GM18951 (cell line): Measurements from ENCODE around the gene CIT.

Experiments used
- POLR2A ChIP-seq: IDR thresholded peaks from 4 replicates; pipeline ENCODE4 v1.6.1; 2011; ENCODE audit warnings: mild to moderate bottlenecking; ENCODE audit not compliant: insufficient read length, insufficient read depth; ENCODE audit errors: extremely low read depth
- in situ Hi-C: fragments of 300-500 bp; cut with MboI; formaldehyde crosslinking; loops from one replicate; pipeline ENCODE4 v1.12.0; 2022; ENCODE audit warnings: low sequenced_read_pairs, mixed read lengths, inconsistent platforms; ENCODE audit not compliant: unreplicated experiment

The CIT gene

GRCh38 chr12:119780786-119781434 lies 96.2 kb downstream of the CIT start:
- in situ Hi-C loops: no loop called here
- TF ChIP-seq POLR2A: no peak

- TF ChIP-seq POLR2A: no peak
- in situ Hi-C loops: no loop called here
Observed at GRCh38 chr12:119775246-119775895, 101.7 kb downstream of the CIT start.

DNA sequence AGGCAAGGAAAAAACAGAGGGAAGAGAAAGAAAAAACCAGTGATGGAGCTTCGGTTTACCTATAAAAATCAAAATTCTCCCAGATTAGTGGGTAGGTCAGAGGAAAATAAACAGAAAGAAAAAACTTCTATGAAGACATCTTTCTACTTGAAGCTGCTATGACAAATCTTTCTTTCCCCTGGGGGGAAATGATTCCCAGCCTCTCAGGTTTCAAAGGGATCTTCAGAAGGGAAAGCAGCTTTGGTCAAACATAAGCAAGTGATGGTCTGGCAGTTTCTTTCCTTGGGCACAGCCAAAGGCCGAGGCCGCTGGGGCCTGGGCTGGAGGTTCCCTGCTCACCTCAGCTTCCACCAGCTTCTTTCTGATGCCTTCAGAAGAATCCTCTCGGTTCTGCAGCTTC lies 104.7 kb downstream of the CIT start:
- in situ Hi-C loops: no loop called here
- TF ChIP-seq POLR2A: no peak

- no peak for TF ChIP-seq POLR2A
- in situ Hi-C loops: no loop called here
Observed at GRCh38 chr12:119770146-119770545, 107.0 kb downstream of the CIT start.

DNA sequence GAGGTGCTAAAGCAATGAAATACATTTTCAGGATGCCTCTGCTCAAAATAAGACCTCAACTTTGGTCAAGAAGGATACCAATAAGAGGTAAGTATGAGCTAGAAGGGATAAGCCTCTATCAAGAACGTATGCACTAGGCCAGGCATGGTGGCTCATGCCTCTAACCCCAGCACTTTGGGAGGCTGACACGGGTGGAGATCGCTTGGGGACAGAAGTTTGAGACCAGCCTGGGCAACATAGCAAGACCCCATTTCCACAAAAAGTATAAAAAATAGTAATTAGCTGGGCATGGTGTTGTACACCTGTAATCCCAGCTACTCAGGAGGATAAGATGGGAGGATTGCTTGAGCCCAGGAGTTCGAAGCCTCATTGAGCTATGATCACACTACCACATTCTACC lies 114.5 kb downstream of the CIT start:
- no peak for TF ChIP-seq POLR2A
- in situ Hi-C loops: no loop called here

- TF ChIP-seq POLR2A: no peak
- in situ Hi-C loops: no loop called here
Observed at GRCh38 chr12:119758722-119759121, 118.4 kb downstream of the CIT start.

DNA sequence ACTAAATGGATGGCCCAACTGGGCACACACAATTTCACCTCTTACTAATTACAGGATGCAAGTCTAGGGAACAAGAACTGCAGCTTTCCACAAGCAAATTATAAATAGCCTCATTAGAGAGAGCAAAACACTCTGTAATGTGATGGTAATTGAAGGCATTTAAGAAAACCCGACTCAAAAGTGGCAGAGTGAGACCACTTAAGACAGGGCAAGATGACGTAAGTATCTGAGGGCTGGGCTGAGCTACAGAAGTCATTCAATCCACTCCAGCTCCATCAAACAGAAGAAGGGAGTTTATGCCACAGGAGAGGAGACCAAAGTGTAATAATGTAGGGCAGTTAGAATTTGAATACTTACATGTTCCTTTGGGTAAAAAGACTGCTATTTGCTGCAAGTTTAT lies 118.9 kb downstream of the CIT start:
- no peak for TF ChIP-seq POLR2A
- in situ Hi-C loops: no loop called here

GRCh38 chr12:119751961-119752360 lies 125.2 kb downstream of the CIT start:
- no peak for TF ChIP-seq POLR2A
- in situ Hi-C loops: no loop called here

DNA sequence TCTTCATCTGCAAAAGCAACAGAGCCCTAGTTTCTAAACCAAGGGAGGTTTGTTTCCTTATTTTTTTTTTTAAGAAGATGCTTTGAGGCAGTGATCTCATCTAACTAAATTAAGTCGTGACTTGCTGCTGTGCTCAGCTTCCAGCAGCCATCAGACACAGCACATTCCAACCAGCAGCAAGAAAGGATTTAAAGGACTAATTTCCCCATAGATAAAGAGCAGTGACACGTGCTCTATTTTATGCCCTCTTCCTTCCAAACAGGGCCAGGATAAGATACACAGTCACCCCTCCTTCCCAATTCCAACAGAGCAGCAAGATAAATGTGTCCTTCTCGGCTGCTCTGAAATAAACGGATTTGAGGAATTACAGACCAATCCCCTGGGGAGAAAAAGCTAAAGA lies 127.5 kb downstream of the CIT start:
- TF ChIP-seq POLR2A: no peak

DNA sequence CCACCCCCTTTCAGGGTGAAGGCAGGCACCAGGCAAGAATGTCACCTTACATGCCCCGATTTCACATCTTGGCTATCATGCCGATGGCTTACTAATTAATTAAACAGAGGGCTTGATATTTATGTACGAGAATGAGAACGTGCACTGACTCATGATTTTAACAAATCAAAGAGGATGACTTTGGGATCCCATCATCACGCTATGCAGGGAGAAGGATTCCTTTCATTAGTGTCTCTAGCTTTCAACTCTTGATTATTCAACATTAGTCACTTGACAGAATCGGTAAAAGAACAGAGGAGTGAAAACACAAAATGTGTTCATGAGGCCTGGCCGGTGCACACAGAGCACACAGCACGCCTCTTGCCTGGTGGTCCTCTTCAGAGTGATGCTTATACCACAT lies 128.6 kb downstream of the CIT start:
- in situ Hi-C loops: no loop called here

More for the DNA sequence above, 127.5 kb downstream of the CIT start:
- in situ Hi-C loops: no loop called here

GRCh38 chr12:119746169-119746568 lies 131.0 kb downstream of the CIT start:
- in situ Hi-C loops: no loop called here
- TF ChIP-seq POLR2A: no peak

More for the DNA sequence above, 128.6 kb downstream of the CIT start:
- no peak for TF ChIP-seq POLR2A

GRCh38 chr12:119744900-119745606 lies 132.1 kb downstream of the CIT start:
- in situ Hi-C loops: no loop called here
- no peak for TF ChIP-seq POLR2A

- in situ Hi-C loops: no loop called here
- no peak for TF ChIP-seq POLR2A
Observed at GRCh38 chr12:119742700-119743099, 134.4 kb downstream of the CIT start.

GRCh38 chr12:119740830-119741229 lies 136.3 kb downstream of the CIT start:
- TF ChIP-seq POLR2A: no peak
- in situ Hi-C loops: no loop called here
